Endodermal cell (in vitro differentiated cells): Measurements from ENCODE around the gene R3HDM4. TPM values are rescaled to one million over a fixed set of nuclear protein-coding genes. Genes with fewer than 3 reads are reported as not detected.
"Not testable (repeated sequence)": the region's sequence is repeated elsewhere in the genome, so short reads cannot be mapped to it uniquely, and the experiment has no call there.

Source experiments
- DNase-seq: peaks from one replicate; pipeline ENCODE4 v3.0.0-alpha.2; 2017
- H3K27ac ChIP-seq: 2 replicates; pipeline ENCODE4 v1.5.1; 2013; ENCODE audit warnings: mild to moderate bottlenecking, low read depth, low read length, moderate library complexity
- H3K27me3 ChIP-seq: 2 replicates; pipeline ENCODE4 v1.6.1; 2013; ENCODE audit warnings: mild to moderate bottlenecking, low read length, moderate library complexity; ENCODE audit not compliant: insufficient read depth, control insufficient read depth, poor library complexity, severe bottlenecking
- H3K36me3 ChIP-seq: 2 replicates; pipeline ENCODE4 v1.7.0; 2013; ENCODE audit warnings: mild to moderate bottlenecking, low read length, moderate library complexity; ENCODE audit not compliant: control insufficient read depth, insufficient read depth
- H3K4me1 ChIP-seq: one replicate; pipeline ENCODE4 v1.7.0; 2013; ENCODE audit warnings: low read length; ENCODE audit not compliant: control insufficient read depth, insufficient read depth
- H3K4me3 ChIP-seq: 2 replicates; pipeline ENCODE4 v1.5.1; 2013; ENCODE audit warnings: mild to moderate bottlenecking, low read length, moderate library complexity
- H3K9ac ChIP-seq: 2 replicates; pipeline ENCODE4 v1.6.1; 2013; ENCODE audit warnings: mild to moderate bottlenecking, low read length, moderate library complexity; ENCODE audit not compliant: poor library complexity, severe bottlenecking; ENCODE audit errors: extremely low read depth
- H3K9me3 ChIP-seq: 2 replicates; pipeline ENCODE4 v1.6.1; 2013; ENCODE audit warnings: mild to moderate bottlenecking, low read length, moderate library complexity; ENCODE audit not compliant: control insufficient read depth
- H3K27ac Mint-ChIP-seq: 2 replicates; pipeline ENCODE4 v1.8.0; 2020; ENCODE audit warnings: mixed read lengths
- H3K27me3 Mint-ChIP-seq: 2 replicates; pipeline ENCODE4 v1.8.0; 2021; ENCODE audit warnings: mild to moderate bottlenecking, mixed read lengths; ENCODE audit not compliant: insufficient read depth
- H3K36me3 Mint-ChIP-seq: 2 replicates; pipeline ENCODE4 v1.8.0; 2020; ENCODE audit warnings: low read depth, mixed read lengths
- H3K4me1 Mint-ChIP-seq: 2 replicates; pipeline ENCODE4 v1.8.0; 2020; ENCODE audit warnings: mixed read lengths
- H3K4me3 Mint-ChIP-seq: 2 replicates; pipeline ENCODE4 v1.8.0; 2020; ENCODE audit warnings: mild to moderate bottlenecking, moderate library complexity, mixed read lengths
- H3K9me3 Mint-ChIP-seq: 2 replicates; pipeline ENCODE4 v1.8.0; 2020; ENCODE audit warnings: mild to moderate bottlenecking, mixed read lengths
- WGBS, 2 experiments: methylation state at CpG; one replicate each; pipeline versions ENCODE4 v1.1.5 to v1.1.7; 2013; ENCODE audit warnings: missing lambda C conversion rate in 2 of 2, mixed read lengths in 1 of 2; ENCODE audit not compliant: insufficient coverage in 1 of 2, insufficient read length in 1 of 2; 5-methylcytosine and 5-hydroxymethylcytosine counted together
- total RNA-seq, 2 donors: library from RNA; stranded (reverse); fragmentation: NEBNext Ultra II Directional in 1 of 2; extraction: Animal tissue kit (Norgen Biotek cat#: 25700) in 1 of 2; gene quantifications; 2 replicates in 1 of 2; 3 replicates in 1 of 2; pipeline ENCODE4 v1.2.1, GENCODE V29; 2021
- TF ChIP-seq, protein P1 (sequence below): fragments of 200-600 bp; sonication (generic); conservative IDR thresholded peaks from 2 replicates; pipeline ENCODE4 v1.5.0; 2021; ENCODE audit warnings: antibody characterized with exemption, mild to moderate bottlenecking

The R3HDM4 gene
- total RNA-seq, 2 donors from 2014 or later: 61.1 to 64.7 TPM

DNA sequence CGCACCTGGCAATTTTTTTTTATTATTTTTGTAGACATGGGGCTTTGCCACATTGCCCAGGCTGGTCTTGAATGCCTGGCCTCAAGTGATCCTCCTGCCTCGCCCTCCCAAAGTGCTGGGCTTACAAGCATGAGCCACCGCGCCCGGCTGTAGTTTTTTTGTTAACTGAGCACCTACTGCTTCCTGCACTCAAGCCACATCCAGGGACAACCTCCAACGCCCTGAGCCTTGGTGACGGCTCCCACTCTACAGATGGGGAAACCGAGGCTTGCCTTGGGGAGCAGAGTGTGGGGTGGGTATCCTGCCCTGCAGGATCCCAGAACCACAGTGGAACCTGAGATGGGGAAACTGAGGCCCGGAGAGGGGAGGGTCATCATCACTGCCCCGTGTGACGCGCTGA is 57.9 kb downstream of the R3HDM4 start:
- peaks cover 23% of the 10 kb centered on the region for H3K27me3 Mint-ChIP-seq
- Histone ChIP-seq H3K4me1 (no peaks in the 10 kb centered on the region), H3K27me3 (peaks cover 16% of the 10 kb centered on the region), H3K9me3 (no peaks in the 10 kb centered on the region), H3K27ac (no peak overlapping the region), H3K9ac (no peak overlapping the region), H3K36me3 (no peaks in the 10 kb centered on the region), H3K4me3 (no peak overlapping the region)
- TF ChIP-seq, protein P1, sequence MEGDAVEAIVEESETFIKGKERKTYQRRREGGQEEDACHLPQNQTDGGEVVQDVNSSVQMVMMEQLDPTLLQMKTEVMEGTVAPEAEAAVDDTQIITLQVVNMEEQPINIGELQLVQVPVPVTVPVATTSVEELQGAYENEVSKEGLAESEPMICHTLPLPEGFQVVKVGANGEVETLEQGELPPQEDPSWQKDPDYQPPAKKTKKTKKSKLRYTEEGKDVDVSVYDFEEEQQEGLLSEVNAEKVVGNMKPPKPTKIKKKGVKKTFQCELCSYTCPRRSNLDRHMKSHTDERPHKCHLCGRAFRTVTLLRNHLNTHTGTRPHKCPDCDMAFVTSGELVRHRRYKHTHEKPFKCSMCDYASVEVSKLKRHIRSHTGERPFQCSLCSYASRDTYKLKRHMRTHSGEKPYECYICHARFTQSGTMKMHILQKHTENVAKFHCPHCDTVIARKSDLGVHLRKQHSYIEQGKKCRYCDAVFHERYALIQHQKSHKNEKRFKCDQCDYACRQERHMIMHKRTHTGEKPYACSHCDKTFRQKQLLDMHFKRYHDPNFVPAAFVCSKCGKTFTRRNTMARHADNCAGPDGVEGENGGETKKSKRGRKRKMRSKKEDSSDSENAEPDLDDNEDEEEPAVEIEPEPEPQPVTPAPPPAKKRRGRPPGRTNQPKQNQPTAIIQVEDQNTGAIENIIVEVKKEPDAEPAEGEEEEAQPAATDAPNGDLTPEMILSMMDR: no peak
- WGBS, 2 experiments: 85 to 95% methylated on average over 8 to 12 of the region's 12 CpGs
- H3K27ac Mint-ChIP-seq: no peak overlapping the region
- H3K36me3 Mint-ChIP-seq: no peaks in the 10 kb centered on the region
- no peaks in the 10 kb centered on the region for H3K9me3 Mint-ChIP-seq
- H3K4me3 Mint-ChIP-seq: no peak overlapping the region
- DNase-seq: no peak
- no peaks in the 10 kb centered on the region for H3K4me1 Mint-ChIP-seq

DNA sequence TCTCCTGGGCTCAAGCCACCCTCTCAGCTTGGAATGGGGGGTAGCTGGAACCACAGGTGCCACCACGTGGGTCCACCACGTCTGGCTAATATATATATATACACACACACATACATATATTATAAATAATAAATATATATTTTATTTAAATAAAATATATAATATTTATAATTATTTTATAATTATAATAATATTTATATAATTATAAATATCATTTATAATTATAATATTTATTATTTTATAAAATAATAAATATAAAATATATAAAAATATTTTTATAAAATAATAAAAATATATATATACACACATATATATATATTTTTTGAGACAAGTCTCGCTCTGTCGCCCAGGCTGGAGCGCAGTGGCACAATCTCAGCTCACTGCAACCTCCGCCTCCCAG is 58.5 kb downstream of the R3HDM4 start:
- no peaks in the 10 kb centered on the region for H3K4me1 ChIP-seq
- Mint-ChIP-seq H3K27ac (no peak overlapping the region), H3K27me3 (peaks cover 17% of the 10 kb centered on the region), H3K36me3 (no peaks in the 10 kb centered on the region), H3K4me3 (no peak overlapping the region), H3K4me1 (no peaks in the 10 kb centered on the region), H3K9me3 (no peaks in the 10 kb centered on the region)
- no peak for DNase-seq
- TF ChIP-seq, protein P1: no peak
- H3K27me3 ChIP-seq: peaks cover 10% of the 10 kb centered on the region
- WGBS, 2 experiments: 96 to 100% methylated on average over 1 to 4 of the region's 6 CpGs
- no peaks in the 10 kb centered on the region for H3K9me3 ChIP-seq
- H3K27ac ChIP-seq: no peak overlapping the region
- H3K4me3 ChIP-seq: no peak overlapping the region
- no peak overlapping the region for H3K9ac ChIP-seq
- no peaks in the 10 kb centered on the region for H3K36me3 ChIP-seq

DNA sequence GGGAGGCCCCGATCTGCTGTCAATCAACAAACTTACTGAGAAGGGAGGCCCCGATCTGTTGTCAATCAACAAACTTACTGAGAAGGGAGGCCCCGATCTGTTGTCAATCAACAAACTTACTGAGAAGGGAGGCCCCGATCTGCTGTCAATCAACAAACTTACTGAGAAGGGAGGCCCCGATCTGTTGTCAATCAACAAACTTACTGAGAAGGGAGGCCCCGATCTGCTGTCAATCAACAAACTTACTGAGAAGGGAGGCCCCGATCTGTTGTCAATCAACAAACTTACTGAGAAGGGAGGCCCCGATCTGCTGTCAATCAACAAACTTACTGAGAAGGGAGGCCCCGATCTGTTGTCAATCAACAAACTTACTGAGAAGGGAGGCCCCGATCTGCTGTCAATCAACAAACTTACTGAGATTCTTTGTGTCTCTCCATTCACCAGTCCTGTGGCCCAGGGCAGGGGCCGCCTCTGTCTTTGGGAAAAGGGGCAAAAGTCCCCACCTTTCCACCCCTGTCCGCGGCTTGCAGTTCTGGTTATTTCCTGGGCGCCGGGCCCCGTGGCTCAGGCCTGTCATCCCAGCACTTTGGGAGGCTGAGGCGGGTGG is 59.3 kb downstream of the R3HDM4 start:
- H3K9me3 Mint-ChIP-seq, H3K4me3 ChIP-seq, H3K27ac Mint-ChIP-seq, H3K4me3 Mint-ChIP-seq, H3K4me1 ChIP-seq, H3K27me3 ChIP-seq, H3K9ac ChIP-seq, H3K27ac ChIP-seq, DNase-seq, H3K9me3 ChIP-seq, H3K36me3 Mint-ChIP-seq, H3K36me3 ChIP-seq, H3K4me1 Mint-ChIP-seq: not testable (repeated sequence)
- WGBS, 2 experiments: 80 to 97% methylated on average over 4 to 9 of the region's 17 CpGs
- H3K27me3 Mint-ChIP-seq: peaks cover 11% of the 10 kb centered on the region
